ENCODE measurements around the gene SLC22A7.

SLC22A7 gene

DNA sequence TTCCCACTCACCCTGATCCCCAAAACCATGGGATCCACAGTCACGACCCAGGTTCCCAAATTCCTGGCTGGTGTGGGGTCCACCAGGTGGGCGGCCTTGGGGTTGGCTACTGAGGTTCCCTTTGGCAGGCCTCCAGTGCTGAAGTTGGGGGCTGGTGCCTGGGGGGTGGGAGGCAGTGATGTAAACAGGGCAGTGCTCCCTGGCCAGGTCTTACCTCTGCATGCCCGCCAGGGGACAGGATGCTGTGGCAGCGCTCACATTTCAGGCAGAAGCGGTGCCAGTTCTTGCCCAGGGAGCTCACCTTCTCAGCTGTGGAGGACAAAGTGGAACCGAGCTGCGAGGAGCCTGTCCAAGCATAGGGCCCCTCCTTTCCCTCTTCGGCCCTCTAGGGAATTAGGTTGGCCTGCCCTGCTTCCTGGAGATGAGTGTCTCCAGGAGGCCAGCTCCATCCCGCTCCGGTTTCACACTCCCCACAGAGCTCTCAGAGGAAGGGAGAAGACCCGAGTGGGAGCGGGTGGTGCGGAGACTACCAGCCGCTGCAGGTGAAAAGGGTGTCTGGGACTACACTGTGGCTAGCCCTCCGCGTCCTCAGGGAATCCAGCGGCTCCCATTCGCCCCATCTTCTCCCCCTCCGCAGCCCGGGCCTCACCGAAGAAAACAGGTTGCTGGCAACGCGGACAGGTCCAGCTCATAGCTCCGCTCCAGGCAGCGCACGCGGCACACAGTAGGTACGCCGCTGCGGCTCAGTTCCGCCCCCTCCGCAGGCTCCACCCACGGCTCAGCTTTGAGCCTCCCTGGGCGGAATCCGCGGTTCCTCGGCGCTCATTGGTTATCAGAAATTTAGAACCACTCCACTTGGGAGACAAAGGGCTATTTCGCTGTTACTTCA lies 10.3 kb downstream of the SLC22A7 start, which contains the start of gene CRIP3:
Gene CRIP3 (minus strand): TSS at position 726 of the 889 bp plus-strand sequence. CDS start 34 bp downstream, at position 692.
- peaks cover 2% of the 10 kb centered on the region for H3K9me3 ChIP-seq (ENCODE audit: severe bottlenecking)
- H3K4me1 ChIP-seq (ENCODE audit: insufficient read depth, poor library complexity, severe bottlenecking), result no peaks in the 10 kb centered on the region
- H3K27ac ChIP-seq (ENCODE audit: poor library complexity, severe bottlenecking), result no peak within 1 kb of the TSS
- ATAC-seq (ENCODE audit: low read depth) (peak; percentile 64), DNase-seq (ENCODE audit: low spot score) (no peak)
- no peaks in the 10 kb centered on the region for H3K36me3 ChIP-seq (ENCODE audit: low read depth)
- peak; percentile 38 for TF ChIP-seq CTCF (IDR thresholded peaks at IDR 0.05; ENCODE audit: poor library complexity, severe bottlenecking)
- H3K27me3 ChIP-seq (ENCODE audit: insufficient read depth, poor library complexity, severe bottlenecking), result no peaks in the 10 kb centered on the region
- H3K4me3 ChIP-seq (ENCODE audit: severe bottlenecking), result peak within 1 kb of the TSS; percentile 23

GRCh38 chr6:43308990-43309477 lies 11.0 kb downstream of the SLC22A7 start:
- H3K36me3 ChIP-seq (ENCODE audit: low read depth), result no peaks in the 10 kb centered on the region

GRCh38 chr6:43310134-43310533 lies 12.1 kb downstream of the SLC22A7 start:
- no peaks in the 10 kb centered on the region for H3K36me3 ChIP-seq (ENCODE audit: low read depth)
- H3K4me3 ChIP-seq (ENCODE audit: severe bottlenecking), result no peak overlapping the region
- H3K27me3 ChIP-seq (ENCODE audit: insufficient read depth, poor library complexity, severe bottlenecking), result no peaks in the 10 kb centered on the region
- peaks cover 2% of the 10 kb centered on the region for H3K9me3 ChIP-seq (ENCODE audit: severe bottlenecking)
- no peak overlapping the region for H3K27ac ChIP-seq (ENCODE audit: poor library complexity, severe bottlenecking)
- TF ChIP-seq CTCF (IDR thresholded peaks at IDR 0.05; ENCODE audit: poor library complexity, severe bottlenecking), result no peak
- ATAC-seq (ENCODE audit: low read depth) (no peak), DNase-seq (ENCODE audit: low spot score) (no peak)
- H3K4me1 ChIP-seq (ENCODE audit: insufficient read depth, poor library complexity, severe bottlenecking), result no peaks in the 10 kb centered on the region

More at GRCh38 chr6:43308990-43309477, 11.0 kb downstream of the SLC22A7 start:
- no peak for TF ChIP-seq CTCF (IDR thresholded peaks at IDR 0.05; ENCODE audit: poor library complexity, severe bottlenecking)
- peaks cover 2% of the 10 kb centered on the region for H3K9me3 ChIP-seq (ENCODE audit: severe bottlenecking)
- peak overlapping the region; percentile 23 for H3K4me3 ChIP-seq (ENCODE audit: severe bottlenecking)
- no peaks in the 10 kb centered on the region for H3K4me1 ChIP-seq (ENCODE audit: insufficient read depth, poor library complexity, severe bottlenecking)
- no peaks in the 10 kb centered on the region for H3K27me3 ChIP-seq (ENCODE audit: insufficient read depth, poor library complexity, severe bottlenecking)
- DNase-seq (ENCODE audit: low spot score), result no peak
- H3K27ac ChIP-seq (ENCODE audit: poor library complexity, severe bottlenecking), result no peak overlapping the region
- ATAC-seq (ENCODE audit: low read depth), result no peak

DNA sequence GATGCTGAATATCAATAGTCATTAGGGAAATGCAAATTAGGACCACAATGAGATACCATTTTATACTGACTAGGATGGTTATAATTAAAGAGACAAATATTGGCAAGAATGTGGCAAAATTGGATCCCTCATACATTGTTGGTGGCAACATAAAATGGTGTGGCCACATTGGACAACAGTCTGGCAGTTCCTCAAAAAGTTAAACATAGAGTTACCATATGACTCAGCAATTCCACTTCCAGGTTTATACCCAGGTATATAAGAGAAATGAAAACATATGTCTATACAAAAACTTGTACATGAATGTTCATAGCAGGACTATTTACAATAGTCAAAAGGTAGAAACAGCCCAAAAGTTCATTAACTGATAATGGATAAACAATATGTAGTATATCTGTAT lies 12.6 kb downstream of the SLC22A7 start:
- H3K27ac ChIP-seq (ENCODE audit: poor library complexity, severe bottlenecking), result no peak overlapping the region
- no peaks in the 10 kb centered on the region for H3K4me1 ChIP-seq (ENCODE audit: insufficient read depth, poor library complexity, severe bottlenecking)
- no peaks in the 10 kb centered on the region for H3K27me3 ChIP-seq (ENCODE audit: insufficient read depth, poor library complexity, severe bottlenecking)
- ATAC-seq (ENCODE audit: low read depth) (no peak), DNase-seq (ENCODE audit: low spot score) (no peak)
- peaks cover 2% of the 10 kb centered on the region for H3K9me3 ChIP-seq (ENCODE audit: severe bottlenecking)
- no peaks in the 10 kb centered on the region for H3K36me3 ChIP-seq (ENCODE audit: low read depth)
- no peak overlapping the region for H3K4me3 ChIP-seq (ENCODE audit: severe bottlenecking)
- TF ChIP-seq CTCF (IDR thresholded peaks at IDR 0.05; ENCODE audit: poor library complexity, severe bottlenecking), result no peak

- peaks cover 2% of the 10 kb centered on the region for H3K9me3 ChIP-seq (ENCODE audit: severe bottlenecking)
- TF ChIP-seq CTCF (IDR thresholded peaks at IDR 0.05; ENCODE audit: poor library complexity, severe bottlenecking), result no peak
- H3K4me1 ChIP-seq (ENCODE audit: insufficient read depth, poor library complexity, severe bottlenecking), result no peaks in the 10 kb centered on the region
- H3K27ac ChIP-seq (ENCODE audit: poor library complexity, severe bottlenecking), result no peak overlapping the region
- H3K36me3 ChIP-seq (ENCODE audit: low read depth), result no peaks in the 10 kb centered on the region
- no peaks in the 10 kb centered on the region for H3K27me3 ChIP-seq (ENCODE audit: insufficient read depth, poor library complexity, severe bottlenecking)
- DNase-seq (ENCODE audit: low spot score) (no peak), ATAC-seq (ENCODE audit: low read depth) (no peak)
- no peak overlapping the region for H3K4me3 ChIP-seq (ENCODE audit: severe bottlenecking)
Measured at GRCh38 chr6:43311666-43312065, 13.6 kb downstream of the SLC22A7 start.

Data from RWPE2 (cell line).